GM13977 (cell line): ENCODE measurements around the gene MIB1.
A peak's percentile ranks its signal among the peaks of the same experiment; 100 is the strongest.
"Not testable (repeated sequence)": the region's sequence is repeated elsewhere in the genome, so short reads cannot be mapped to it uniquely, and the experiment has no call there.

Experiments used
- DNase-seq: peaks from one replicate; pipeline ENCODE4 v3.0.0; 2012; ENCODE audit warnings: low spot score
- CTCF ChIP-seq: IDR thresholded peaks from 2 replicates; pipeline ENCODE4 v1.5.1; 2012; ENCODE audit warnings: mild to moderate bottlenecking, control low read depth; ENCODE audit not compliant: insufficient read depth; ENCODE audit errors: extremely low read depth, missing control alignments
- in situ Hi-C: fragments of 300-500 bp; cut with MboI; formaldehyde crosslinking; loops from one replicate; pipeline ENCODE4 v1.12.0; 2022; ENCODE audit warnings: low sequenced_read_pairs, low pct_unique_long_range_greater_than_20kb, mixed read lengths, inconsistent platforms; ENCODE audit not compliant: unreplicated experiment

Gene MIB1

GRCh38 chr18:21774722-21775121 is 34.1 kb downstream of the MIB1 start:
- in situ Hi-C loops = no loop called here
- no peak for TF ChIP-seq CTCF
- no peak for DNase-seq

GRCh38 chr18:21777814-21778213 is 37.2 kb downstream of the MIB1 start:
- in situ Hi-C loops = no loop called here
- DNase-seq = peak; percentile 24
- no peak for TF ChIP-seq CTCF

GRCh38 chr18:21786526-21786925 is 45.9 kb downstream of the MIB1 start:
- in situ Hi-C loops = no loop called here
- no peak for TF ChIP-seq CTCF

GRCh38 chr18:21796089-21796488 is 55.5 kb downstream of the MIB1 start:
- DNase-seq, in situ Hi-C loops: not testable (repeated sequence)

More at GRCh38 chr18:21786526-21786925, 45.9 kb downstream of the MIB1 start:
- no peak for DNase-seq

GRCh38 chr18:21798126-21798525 is 57.5 kb downstream of the MIB1 start:
- no peak for TF ChIP-seq CTCF
- no peak for DNase-seq
- in situ Hi-C loops = no loop called here

GRCh38 chr18:21799721-21800120 is 59.1 kb downstream of the MIB1 start:
- no peak for DNase-seq
- TF ChIP-seq CTCF = no peak
- in situ Hi-C loops = no loop called here

GRCh38 chr18:21803495-21803894 is 62.9 kb downstream of the MIB1 start:
- no peak for TF ChIP-seq CTCF
- no peak for DNase-seq
- in situ Hi-C loops = no loop called here
